ENCODE measurements around the gene ALKBH5. TPM values are rescaled to one million over a fixed set of nuclear protein-coding genes. Genes with fewer than 3 reads are reported as not detected.
A peak's percentile ranks its signal among the peaks of the same experiment; 100 is the strongest.

Gene ALKBH5
- total RNA-seq, result 104 and 109 TPM in 2 replicates
- long read RNA-seq, transcript ALKBH5-202 (2 exons, 2,146 nt), result major isoform, 8 of 25 reads
- long read RNA-seq, transcript ALKBH5-201 (4 exons, 2,748 nt), result minor isoform, 7 of 25 reads
- long read RNA-seq, partial matches to known transcripts, result 7 of 25 reads
- long read RNA-seq, other reads (novel, unspliced or antisense), result 3 of 25 reads

- peak; percentile 96 for DNase-seq (ENCODE audit: low read depth, low spot score)
- TF ChIP-seq, protein P1, sequence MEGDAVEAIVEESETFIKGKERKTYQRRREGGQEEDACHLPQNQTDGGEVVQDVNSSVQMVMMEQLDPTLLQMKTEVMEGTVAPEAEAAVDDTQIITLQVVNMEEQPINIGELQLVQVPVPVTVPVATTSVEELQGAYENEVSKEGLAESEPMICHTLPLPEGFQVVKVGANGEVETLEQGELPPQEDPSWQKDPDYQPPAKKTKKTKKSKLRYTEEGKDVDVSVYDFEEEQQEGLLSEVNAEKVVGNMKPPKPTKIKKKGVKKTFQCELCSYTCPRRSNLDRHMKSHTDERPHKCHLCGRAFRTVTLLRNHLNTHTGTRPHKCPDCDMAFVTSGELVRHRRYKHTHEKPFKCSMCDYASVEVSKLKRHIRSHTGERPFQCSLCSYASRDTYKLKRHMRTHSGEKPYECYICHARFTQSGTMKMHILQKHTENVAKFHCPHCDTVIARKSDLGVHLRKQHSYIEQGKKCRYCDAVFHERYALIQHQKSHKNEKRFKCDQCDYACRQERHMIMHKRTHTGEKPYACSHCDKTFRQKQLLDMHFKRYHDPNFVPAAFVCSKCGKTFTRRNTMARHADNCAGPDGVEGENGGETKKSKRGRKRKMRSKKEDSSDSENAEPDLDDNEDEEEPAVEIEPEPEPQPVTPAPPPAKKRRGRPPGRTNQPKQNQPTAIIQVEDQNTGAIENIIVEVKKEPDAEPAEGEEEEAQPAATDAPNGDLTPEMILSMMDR (conservative IDR thresholded peaks at IDR 0.05), result peak; percentile 57
- H3K4me3 Mint-ChIP-seq, result peak within 1 kb of the TSS; percentile 98
- peaks cover 4% of the 10 kb centered on the region for H3K36me3 Mint-ChIP-seq (ENCODE audit: low read depth)
- H3K27me3 Mint-ChIP-seq (ENCODE audit: low read depth), result peaks cover 3% of the 10 kb centered on the region
- peak within 1 kb of the TSS; percentile 99 for H3K27ac Mint-ChIP-seq (ENCODE audit: unreplicated experiment)
- H3K4me1 Mint-ChIP-seq, result peaks cover 57% of the 10 kb centered on the region
- no peaks in the 10 kb centered on the region for H3K9me3 Mint-ChIP-seq
These were observed at the start of gene ALKBH5 for GRCh38 chr17:18183334-18184142. Gene ALKBH5, plus strand, starts transcription at chr17:18183828. Its CDS starts 416 bp downstream, at chr17:18184244.

DNA sequence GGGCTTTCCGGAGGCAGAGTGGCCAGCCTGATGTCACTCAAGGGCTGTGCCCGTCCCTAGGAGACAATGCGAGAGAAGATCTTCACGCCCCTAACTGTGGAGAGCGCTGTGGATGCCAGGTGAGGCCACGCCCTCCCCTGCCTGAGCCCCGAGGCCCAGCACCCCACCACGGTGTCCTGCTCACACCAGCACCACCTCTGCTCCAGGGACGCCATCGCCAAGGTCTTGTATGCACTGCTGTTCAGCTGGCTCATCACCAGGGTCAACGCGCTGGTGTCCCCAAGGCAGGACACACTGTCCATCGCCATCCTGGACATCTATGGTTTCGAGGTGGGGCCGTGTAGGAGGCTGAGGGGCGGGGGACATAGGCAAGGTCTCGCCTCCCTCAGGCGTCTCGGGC is 47.3 kb upstream of the ALKBH5 start:
- Mint-ChIP-seq H3K36me3 (ENCODE audit: low read depth) (no peaks in the 10 kb centered on the region), H3K27me3 (ENCODE audit: low read depth) (no peaks in the 10 kb centered on the region), H3K27ac (ENCODE audit: unreplicated experiment) (peak overlapping the region; percentile 43), H3K9me3 (no peaks in the 10 kb centered on the region), H3K4me1 (peaks cover 4% of the 10 kb centered on the region), H3K4me3 (no peak overlapping the region)
- DNase-seq (ENCODE audit: low read depth, low spot score), result no peak
- TF ChIP-seq, protein P1 (conservative IDR thresholded peaks at IDR 0.05), result no peak

- no peak for DNase-seq (ENCODE audit: low read depth, low spot score)
- Mint-ChIP-seq H3K4me1 (peaks cover 5% of the 10 kb centered on the region), H3K36me3 (ENCODE audit: low read depth) (no peaks in the 10 kb centered on the region), H3K4me3 (no peak overlapping the region), H3K27me3 (ENCODE audit: low read depth) (no peaks in the 10 kb centered on the region), H3K9me3 (no peaks in the 10 kb centered on the region), H3K27ac (ENCODE audit: unreplicated experiment) (no peak overlapping the region)
- TF ChIP-seq, protein P1 (conservative IDR thresholded peaks at IDR 0.05), result no peak
These were observed 45.4 kb upstream of the ALKBH5 start for GRCh38 chr17:18138065-18138749.

GRCh38 chr17:18139092-18139491 is 44.5 kb upstream of the ALKBH5 start:
- Mint-ChIP-seq H3K36me3 (ENCODE audit: low read depth) (no peaks in the 10 kb centered on the region), H3K27me3 (ENCODE audit: low read depth) (no peaks in the 10 kb centered on the region), H3K4me3 (no peak overlapping the region), H3K4me1 (peaks cover 5% of the 10 kb centered on the region), H3K9me3 (no peaks in the 10 kb centered on the region), H3K27ac (ENCODE audit: unreplicated experiment) (no peak overlapping the region)
- no peak for DNase-seq (ENCODE audit: low read depth, low spot score)
- TF ChIP-seq, protein P1 (conservative IDR thresholded peaks at IDR 0.05), result no peak

DNA sequence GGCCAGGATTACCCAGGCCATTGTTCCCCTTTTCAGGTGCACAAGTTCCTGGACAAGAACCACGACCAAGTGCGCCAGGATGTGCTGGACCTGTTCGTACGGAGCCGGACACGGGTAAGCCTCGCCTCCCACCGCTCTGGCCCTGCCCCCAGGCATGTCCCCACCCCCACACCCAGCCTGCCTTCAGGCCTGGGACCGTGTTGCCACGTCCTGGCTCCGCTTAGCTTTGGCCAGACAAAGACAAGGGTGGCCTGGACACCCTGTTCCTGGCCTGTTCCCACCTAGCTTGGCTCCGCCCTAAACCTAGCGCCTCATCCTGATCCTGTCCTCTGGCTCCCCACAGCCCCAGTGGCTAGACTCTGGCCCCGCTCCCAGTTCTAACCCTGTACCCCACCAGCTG is 44.1 kb upstream of the ALKBH5 start:
- Mint-ChIP-seq H3K4me1 (peaks cover 5% of the 10 kb centered on the region), H3K36me3 (ENCODE audit: low read depth) (no peaks in the 10 kb centered on the region), H3K9me3 (no peaks in the 10 kb centered on the region), H3K27ac (ENCODE audit: unreplicated experiment) (no peak overlapping the region), H3K27me3 (ENCODE audit: low read depth) (no peaks in the 10 kb centered on the region), H3K4me3 (no peak overlapping the region)
- TF ChIP-seq, protein P1 (conservative IDR thresholded peaks at IDR 0.05), result no peak
- no peak for DNase-seq (ENCODE audit: low read depth, low spot score)

Data from neural crest cell (in vitro differentiated cells).